ENCODE results near the gene AFF1.

GRCh38 chr4:86917212-86918039, 17.4 kb upstream of the AFF1 start:
- TF ChIP-seq POLR2A (IDR thresholded peaks at IDR 0.05) (no peak), CTCF (IDR thresholded peaks at IDR 0.05) (no peak), POLR2AphosphoS5 (IDR thresholded peaks at IDR 0.05) (no peak)
